Left lung (tissue), 10 donors: ENCODE data around the gene ING5. TPM values are rescaled to one million over a fixed set of nuclear protein-coding genes. Genes with fewer than 3 reads are reported as not detected.
A peak's percentile ranks its signal among the peaks of the same experiment; 100 is the strongest.
"Not testable (repeated sequence)": the region's sequence is repeated elsewhere in the genome, so short reads cannot be mapped to it uniquely, and the experiment has no call there.

ENCODE experiments used
- ATAC-seq: fragments of 200-7000 bp; cut with Tn5 transposase; one replicate; pipeline ENCODE4 v1.9.1; 2020; ENCODE audit warnings: moderate library complexity
- DNase-seq, 4 donors: peaks; one replicate each; pipeline ENCODE4 v3.0.0-alpha.2; 2013 to 2020
- H3K27ac ChIP-seq, 2 donors: fragments of 200-600 bp; sonication (generic) in 1 of 2; one replicate each; pipeline versions ENCODE4 v1.5.0 to v1.8.0; 2020 to 2021
- H3K27me3 ChIP-seq, 2 donors: fragments of 200-600 bp; sonication (generic) in 1 of 2; one replicate each; pipeline versions ENCODE4 v1.5.0 to v1.8.0; 2020 to 2021
- H3K36me3 ChIP-seq, 2 donors: fragments of 200-600 bp; sonication (generic) in 1 of 2; one replicate each; pipeline versions ENCODE4 v1.5.0 to v1.8.0; 2020 to 2021
- H3K4me1 ChIP-seq, 2 donors: fragments of 200-600 bp; one replicate each; pipeline ENCODE4 v1.8.0; 2021
- H3K4me3 ChIP-seq, 2 donors: fragments of 200-600 bp; sonication (generic) in 1 of 2; one replicate each; pipeline versions ENCODE4 v1.5.0 to v1.8.0; 2020 to 2021; ENCODE audit warnings: mild to moderate bottlenecking in 1 of 2
- H3K9me3 ChIP-seq, 2 donors: fragments of 200-600 bp; sonication (generic) in 1 of 2; one replicate each; pipeline versions ENCODE4 v1.5.0 to v1.8.0; 2020 to 2021
- CTCF ChIP-seq, 2 donors: fragments of 200-600 bp; sonication (generic) in 1 of 2; IDR thresholded peaks; one replicate each; pipeline versions ENCODE4 v1.5.0 to v1.8.0; 2021; ENCODE audit warnings: antibody characterized with exemption in 2 of 2
- intact Hi-C, 2 donors: fragments of 100-400 bp; cut with DNase I; formaldehyde crosslinking; loops; one replicate each; pipeline versions ENCODE4 v1.11.2 to v1.14.2; 2022
- polyA plus RNA-seq, 6 donors: library from polyadenylated mRNA; unstranded; fragments of 120-200 nt; gene quantifications; one replicate each; pipeline ENCODE4 v1.2.1, GENCODE V29; 2013; ENCODE audit not compliant: insufficient read length in 6 of 6
- total RNA-seq, 2 donors: library from RNA; stranded (reverse); fragmentation: NEBNext Ultra II Directional; extraction: Animal tissue kit (Norgen Biotek cat#: 25700); gene quantifications; one replicate each; pipeline ENCODE4 v1.2.1, GENCODE V29; 2021
- donor health status: DM: no; HTN: yes; CAD: no.
- donor health status: DM: no; HTN: no; CAD: no.

ING5 gene
- total and polyA plus RNA-seq, 8 donors: 27.6 to 49.1 (median 43.9) TPM

GRCh38 chr2:241753493-241753892 is 51.7 kb downstream of the ING5 start:
- Histone ChIP-seq H3K36me3 (peaks cover 0 to 89% of the 10 kb centered on the region in 2 donors), H3K9me3 (no peaks in the 10 kb centered on the region), H3K4me1 (no peaks in the 10 kb centered on the region), H3K27me3 (no peaks in the 10 kb centered on the region), H3K4me3 (no peak overlapping the region), H3K27ac (no peak overlapping the region)
- DNase-seq (peak in 1 of 4 donors; percentile 77), ATAC-seq (no peak)
- no peak for TF ChIP-seq CTCF (IDR thresholded peaks at IDR 0.05)
- intact Hi-C loops: no loop called here

- intact Hi-C loops: no loop called here
- H3K27ac ChIP-seq: no peak overlapping the region
- no peak for TF ChIP-seq CTCF (IDR thresholded peaks at IDR 0.05)
- DNase-seq (peak in 1 of 4 donors; percentile 62), ATAC-seq (no peak)
- no peaks in the 10 kb centered on the region for H3K4me1 ChIP-seq
- peaks cover 0 to 86% of the 10 kb centered on the region in 2 donors for H3K36me3 ChIP-seq
- H3K9me3 ChIP-seq: no peaks in the 10 kb centered on the region
- H3K4me3 ChIP-seq: no peak overlapping the region
- H3K27me3 ChIP-seq: no peaks in the 10 kb centered on the region
Observed at GRCh38 chr2:241754042-241754441, 52.2 kb downstream of the ING5 start.

GRCh38 chr2:241755166-241755565 is 53.3 kb downstream of the ING5 start:
- H3K4me3 ChIP-seq: no peak overlapping the region
- no peaks in the 10 kb centered on the region for H3K9me3 ChIP-seq
- H3K36me3 ChIP-seq: peaks cover 0 to 83% of the 10 kb centered on the region in 2 donors
- intact Hi-C loops: no loop called here
- TF ChIP-seq CTCF (IDR thresholded peaks at IDR 0.05): no peak
- H3K27ac ChIP-seq: no peak overlapping the region
- no peaks in the 10 kb centered on the region for H3K4me1 ChIP-seq
- H3K27me3 ChIP-seq: no peaks in the 10 kb centered on the region
- DNase-seq (peak in 1 of 4 donors; percentile 68), ATAC-seq (no peak)

GRCh38 chr2:241755777-241756176 is 53.9 kb downstream of the ING5 start:
- H3K4me1 ChIP-seq: no peaks in the 10 kb centered on the region
- H3K27ac ChIP-seq: no peak overlapping the region
- DNase-seq: peak in 1 of 4 donors; percentile 76
- ATAC-seq: no peak
- peaks cover 0 to 83% of the 10 kb centered on the region in 2 donors for H3K36me3 ChIP-seq
- no peak for TF ChIP-seq CTCF (IDR thresholded peaks at IDR 0.05)
- H3K9me3 ChIP-seq: no peaks in the 10 kb centered on the region
- intact Hi-C loops: no loop called here
- no peaks in the 10 kb centered on the region for H3K27me3 ChIP-seq
- H3K4me3 ChIP-seq: no peak overlapping the region

- intact Hi-C loops: no loop called here
- Histone ChIP-seq H3K9me3 (no peaks in the 10 kb centered on the region), H3K27me3 (no peaks in the 10 kb centered on the region), H3K27ac (no peak overlapping the region), H3K4me3 (no peak overlapping the region), H3K4me1 (no peaks in the 10 kb centered on the region), H3K36me3 (peaks cover 0 to 57% of the 10 kb centered on the region in 2 donors)
- no peak for TF ChIP-seq CTCF (IDR thresholded peaks at IDR 0.05)
- ATAC-seq: no peak
- DNase-seq: peak in 1 of 4 donors; percentile 4
Observed at GRCh38 chr2:241759067-241759807, 57.4 kb downstream of the ING5 start.

GRCh38 chr2:241759893-241760292 is 58.1 kb downstream of the ING5 start:
- H3K4me1 ChIP-seq, H3K27me3 ChIP-seq, ATAC-seq, H3K27ac ChIP-seq, H3K4me3 ChIP-seq, DNase-seq, H3K9me3 ChIP-seq, intact Hi-C loops: not testable (repeated sequence)
- peaks cover 0 to 51% of the 10 kb centered on the region in 2 donors for H3K36me3 ChIP-seq
